Skeletal muscle tissue (tissue), 4 donors: Measurements from ENCODE around the gene LTBP1. TPM values are rescaled to one million over a fixed set of nuclear protein-coding genes. Genes with fewer than 3 reads are reported as not detected.
"Not testable (repeated sequence)": the region's sequence is repeated elsewhere in the genome, so short reads cannot be mapped to it uniquely, and the experiment has no call there.

Source experiments
- H3K27ac ChIP-seq: one replicate; pipeline ENCODE4 v1.7.0; 2013; ENCODE audit warnings: mild to moderate bottlenecking, low read depth, low read length, inconsistent platforms
- H3K27me3 ChIP-seq, 3 donors: one replicate each; pipeline ENCODE4 v1.7.0; 2013; ENCODE audit warnings: low read length in 3 of 3; ENCODE audit not compliant: control insufficient read depth in 3 of 3, insufficient read depth in 3 of 3
- H3K36me3 ChIP-seq, 3 donors: one replicate each; pipeline ENCODE4 v1.7.0; 2013; ENCODE audit warnings: low read length in 3 of 3; ENCODE audit not compliant: control insufficient read depth in 3 of 3, insufficient read depth in 3 of 3
- H3K4me1 ChIP-seq, 3 donors: one replicate each; pipeline ENCODE4 v1.7.0; 2013; ENCODE audit warnings: low read length in 3 of 3, mild to moderate bottlenecking in 3 of 3; ENCODE audit not compliant: control insufficient read depth in 3 of 3, insufficient read depth in 3 of 3
- H3K4me3 ChIP-seq, 3 donors: one replicate each; pipeline ENCODE4 v1.7.0; 2013; ENCODE audit warnings: low read length in 3 of 3
- H3K9ac ChIP-seq, 3 donors: one replicate each; pipeline ENCODE4 v1.7.0; 2013; ENCODE audit warnings: low read length in 3 of 3, mild to moderate bottlenecking in 3 of 3, moderate library complexity in 2 of 3, low read depth in 1 of 3
- H3K9me3 ChIP-seq, 3 donors: one replicate each; pipeline ENCODE4 v1.7.0; 2013; ENCODE audit warnings: low read length in 3 of 3; ENCODE audit not compliant: control insufficient read depth in 3 of 3
- total RNA-seq: library from RNA; depleted of rRNA; stranded (reverse); fragments of >200 nt; gene quantifications from one replicate; pipeline ENCODE4 v1.2.3, GENCODE V29; 2014
- donor health status: Osteomylitis.

The LTBP1 gene
- total RNA-seq, 1 donor from 2014 or later: 78.8 TPM

DNA sequence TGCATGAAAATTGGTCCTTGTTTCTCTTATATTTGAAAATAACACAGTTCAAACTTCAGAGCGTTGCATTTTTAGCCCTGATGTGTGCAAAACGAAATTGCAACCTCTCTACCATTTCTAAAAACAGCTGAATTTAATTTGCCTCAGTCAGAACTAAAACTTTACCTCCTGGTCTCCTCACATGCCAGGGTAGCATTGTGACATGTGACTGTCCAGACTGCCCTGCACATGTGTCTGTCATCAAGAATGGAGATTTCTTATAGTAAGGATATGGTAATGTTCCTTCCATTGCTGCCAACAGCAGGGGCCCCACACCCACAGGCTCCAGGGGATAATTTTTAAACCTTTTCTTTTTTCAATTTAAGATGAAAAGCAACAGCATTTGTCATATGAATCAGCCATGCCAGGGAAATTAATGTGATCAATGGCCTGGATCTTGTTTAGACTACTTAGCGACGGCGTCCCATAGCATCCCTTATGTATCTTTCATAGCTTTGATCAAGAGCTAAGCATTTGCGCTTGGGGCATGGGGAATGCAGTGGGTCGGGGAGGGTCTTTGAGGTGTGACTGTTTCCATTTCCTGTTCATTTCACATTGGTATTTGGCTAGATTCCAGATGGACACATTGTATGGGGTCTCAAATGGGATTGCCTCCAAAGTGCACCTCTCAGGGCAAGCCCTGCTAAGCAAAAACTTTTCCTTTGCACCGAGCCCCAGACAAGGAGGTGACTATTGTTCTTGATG lies 437.3 kb downstream of the LTBP1 start:
- Histone ChIP-seq H3K36me3 (no peaks in the 10 kb centered on the region), H3K9ac (no peak overlapping the region), H3K9me3 (no peaks in the 10 kb centered on the region), H3K27me3 (no peaks in the 10 kb centered on the region), H3K4me1 (no peaks in the 10 kb centered on the region), H3K27ac (no peak overlapping the region), H3K4me3 (no peak overlapping the region)

DNA sequence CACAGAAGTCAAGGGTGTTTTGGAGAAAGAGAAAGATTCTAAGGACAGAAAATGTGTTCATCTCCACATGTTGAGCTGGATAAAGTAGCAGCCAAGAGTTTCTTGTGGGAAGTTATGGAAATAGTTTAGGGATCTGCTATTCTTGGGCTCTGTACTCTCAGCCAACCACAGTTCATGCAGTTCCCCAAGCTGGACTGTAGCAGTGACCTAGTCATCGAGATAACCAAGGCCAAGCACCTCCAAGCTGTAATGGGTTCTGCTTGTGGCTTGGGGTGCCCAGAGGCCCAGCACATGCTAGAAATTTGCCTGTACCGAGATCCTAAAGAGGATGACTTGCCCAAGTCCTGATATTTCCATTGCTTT lies 437.8 kb downstream of the LTBP1 start:
- H3K36me3 ChIP-seq: no peaks in the 10 kb centered on the region
- H3K27ac ChIP-seq: no peak overlapping the region
- H3K9ac ChIP-seq: no peak overlapping the region
- no peak overlapping the region for H3K4me3 ChIP-seq
- no peaks in the 10 kb centered on the region for H3K27me3 ChIP-seq
- H3K4me1 ChIP-seq: no peaks in the 10 kb centered on the region
- H3K9me3 ChIP-seq: no peaks in the 10 kb centered on the region

DNA sequence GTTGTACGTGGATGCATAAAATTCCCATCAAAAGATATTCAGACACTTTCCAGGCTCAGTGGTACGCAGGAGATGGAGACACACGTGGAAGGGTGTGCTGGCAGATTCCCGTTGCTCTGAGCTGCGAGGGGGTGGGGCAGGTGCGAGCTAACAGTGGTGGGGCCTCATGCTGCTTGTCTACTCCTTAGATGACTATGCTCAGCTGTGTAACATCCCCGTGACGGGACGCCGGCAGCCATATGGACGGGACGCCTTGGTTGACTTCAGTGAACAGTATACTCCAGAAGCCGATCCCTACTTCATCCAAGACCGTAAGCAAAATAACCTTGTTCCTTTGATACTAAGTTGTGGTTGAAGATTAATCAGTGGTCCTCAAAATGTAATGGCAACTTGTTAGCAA lies 442.2 kb downstream of the LTBP1 start:
- H3K27me3 ChIP-seq: no peaks in the 10 kb centered on the region
- H3K9me3 ChIP-seq: no peaks in the 10 kb centered on the region
- no peaks in the 10 kb centered on the region for H3K4me1 ChIP-seq
- H3K4me3 ChIP-seq: no peak overlapping the region
- H3K9ac ChIP-seq: no peak overlapping the region
- H3K36me3 ChIP-seq: no peaks in the 10 kb centered on the region
- no peak overlapping the region for H3K27ac ChIP-seq

DNA sequence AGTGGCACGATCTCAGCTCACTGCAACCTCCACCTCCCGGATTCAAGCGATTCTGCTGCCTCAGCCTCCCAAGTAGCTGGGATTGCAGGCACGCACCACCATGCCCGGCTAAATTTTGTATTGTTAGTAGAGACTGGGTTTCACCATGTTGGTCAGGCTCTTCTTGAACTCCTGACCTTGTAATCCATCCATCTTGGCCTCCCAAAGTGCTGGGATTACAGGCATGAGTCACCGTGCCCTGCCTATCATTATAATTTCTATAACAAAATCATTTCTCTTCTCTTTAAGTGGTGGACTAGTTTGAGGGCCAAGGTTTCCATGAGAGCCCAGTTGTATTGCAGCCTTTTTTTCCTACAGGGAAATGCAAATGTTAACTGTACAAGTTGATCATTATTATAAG lies 442.9 kb downstream of the LTBP1 start:
- not testable (repeated sequence) for H3K27me3 ChIP-seq, H3K27ac ChIP-seq, H3K4me1 ChIP-seq, H3K36me3 ChIP-seq, H3K4me3 ChIP-seq, H3K9ac ChIP-seq, H3K9me3 ChIP-seq

DNA sequence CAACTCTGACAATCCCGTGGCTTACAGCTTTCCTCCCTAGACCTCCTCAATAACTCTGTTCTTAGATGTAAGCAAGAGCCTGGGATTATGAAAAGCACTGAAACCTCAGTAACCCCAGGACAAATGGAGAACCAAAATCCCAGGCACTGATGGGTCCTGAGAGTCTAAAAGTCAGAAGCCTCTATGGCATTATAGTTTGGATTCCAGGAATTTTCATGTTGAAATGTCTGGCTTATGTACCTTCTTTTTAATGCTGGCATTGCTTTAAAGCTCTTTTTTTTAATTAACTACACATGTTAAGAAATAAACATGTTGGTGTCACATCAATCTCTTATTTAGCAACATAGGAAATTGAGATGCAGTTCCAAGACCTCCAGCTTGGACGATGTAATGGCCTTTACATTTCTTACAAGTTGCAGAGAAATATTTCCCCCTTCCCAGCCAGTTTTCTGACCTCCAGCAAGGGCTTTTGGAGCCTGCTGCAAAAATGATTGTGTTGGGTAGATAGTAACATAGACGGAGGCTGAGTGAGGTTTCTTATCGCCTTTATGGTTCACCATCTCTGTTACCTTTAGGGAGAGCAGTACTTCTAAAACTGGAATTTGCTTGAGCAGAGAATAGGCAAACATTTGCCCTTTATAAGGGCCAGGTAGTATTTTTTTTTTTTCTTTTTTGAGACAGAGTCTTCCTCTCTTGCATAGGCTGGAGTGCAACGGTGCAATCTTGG lies 444.9 kb downstream of the LTBP1 start:
- Histone ChIP-seq H3K9ac (no peak overlapping the region), H3K4me3 (no peak overlapping the region), H3K9me3 (no peaks in the 10 kb centered on the region), H3K4me1 (no peaks in the 10 kb centered on the region), H3K27me3 (no peaks in the 10 kb centered on the region), H3K27ac (no peak overlapping the region), H3K36me3 (no peaks in the 10 kb centered on the region)

DNA sequence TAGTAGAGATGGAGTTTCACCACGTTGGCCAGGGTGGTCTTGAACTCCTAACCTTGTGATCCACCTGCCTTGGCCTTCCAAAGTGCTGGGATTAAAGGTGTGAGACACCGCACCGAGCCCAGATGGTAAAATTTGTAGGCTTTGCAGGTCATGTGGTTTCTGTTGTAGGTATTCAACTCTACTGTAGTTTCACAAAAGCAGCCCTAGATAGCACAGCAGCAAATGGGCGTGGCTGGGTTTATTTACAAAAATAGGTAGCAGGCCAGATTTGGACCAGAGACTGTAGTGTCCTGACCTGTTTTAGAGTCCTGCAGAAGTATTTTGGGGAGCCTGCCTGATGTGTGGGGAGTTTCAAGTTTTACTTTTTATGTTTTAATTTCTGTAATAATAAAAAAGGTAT lies 445.6 kb downstream of the LTBP1 start:
- Histone ChIP-seq H3K4me3 (no peak overlapping the region), H3K4me1 (no peaks in the 10 kb centered on the region), H3K9me3 (no peaks in the 10 kb centered on the region), H3K27ac (no peak overlapping the region), H3K36me3 (peaks cover 0 to 3% (median 0%) of the 10 kb centered on the region in 3 donors), H3K9ac (no peak overlapping the region), H3K27me3 (no peaks in the 10 kb centered on the region)

DNA sequence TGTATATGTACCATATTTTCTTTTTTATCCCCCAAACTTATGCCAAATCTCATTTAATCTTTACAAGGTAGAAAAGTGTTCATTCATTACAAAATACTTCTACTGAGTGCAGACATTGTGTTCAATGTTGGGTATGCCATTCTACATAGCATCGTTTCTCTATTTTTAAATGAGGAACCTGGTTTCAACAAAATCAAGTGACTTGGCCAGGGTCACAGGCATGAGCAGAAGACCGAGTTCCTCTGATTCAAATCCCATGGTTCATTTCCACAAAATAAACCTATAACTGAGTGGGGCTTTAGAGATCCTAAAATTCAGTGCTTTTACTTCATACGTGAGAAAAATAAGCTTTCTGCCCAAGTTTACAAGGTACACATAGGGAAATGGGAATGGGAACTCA lies 448.3 kb downstream of the LTBP1 start:
- Histone ChIP-seq H3K36me3 (peaks cover 0 to 7% (median 3%) of the 10 kb centered on the region in 3 donors), H3K27ac (no peak overlapping the region), H3K9me3 (no peaks in the 10 kb centered on the region), H3K4me3 (no peak overlapping the region), H3K9ac (no peak overlapping the region), H3K4me1 (peaks cover 0 to 3% (median 0%) of the 10 kb centered on the region in 3 donors), H3K27me3 (no peaks in the 10 kb centered on the region)

DNA sequence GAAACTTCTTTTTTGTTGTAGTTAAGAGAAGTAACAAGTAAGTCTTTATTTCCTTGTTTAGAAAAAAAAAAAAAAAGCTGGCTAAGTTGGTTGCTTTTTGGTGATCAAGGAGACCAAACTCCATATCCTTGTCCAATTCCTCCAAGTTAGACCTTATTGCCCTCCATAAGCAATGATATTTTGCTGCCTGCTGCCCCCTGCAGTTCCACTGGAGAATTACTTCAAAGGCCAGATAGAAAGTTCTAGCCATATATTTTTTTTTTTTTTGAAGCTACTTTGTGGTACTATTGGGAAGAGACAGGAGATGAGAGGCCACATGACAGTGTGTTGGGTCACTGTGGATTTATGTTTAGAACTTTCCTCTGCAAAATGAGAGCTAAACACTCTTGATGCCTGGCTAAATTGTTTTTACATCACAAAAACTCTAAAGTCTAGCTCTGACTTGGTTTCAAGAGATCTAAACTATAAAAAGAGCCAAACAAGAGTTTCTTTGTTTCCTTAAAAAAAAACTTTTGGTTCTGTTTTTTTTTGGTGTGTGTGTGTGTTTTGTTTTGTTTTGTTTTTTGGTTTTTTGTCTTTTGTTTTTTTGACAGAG lies 449.0 kb downstream of the LTBP1 start:
- Histone ChIP-seq H3K4me3 (no peak overlapping the region), H3K36me3 (peaks cover 0 to 7% (median 3%) of the 10 kb centered on the region in 3 donors), H3K4me1 (peaks cover 0 to 3% (median 0%) of the 10 kb centered on the region in 3 donors), H3K27me3 (no peaks in the 10 kb centered on the region), H3K9me3 (no peaks in the 10 kb centered on the region), H3K27ac (no peak overlapping the region), H3K9ac (no peak overlapping the region)

DNA sequence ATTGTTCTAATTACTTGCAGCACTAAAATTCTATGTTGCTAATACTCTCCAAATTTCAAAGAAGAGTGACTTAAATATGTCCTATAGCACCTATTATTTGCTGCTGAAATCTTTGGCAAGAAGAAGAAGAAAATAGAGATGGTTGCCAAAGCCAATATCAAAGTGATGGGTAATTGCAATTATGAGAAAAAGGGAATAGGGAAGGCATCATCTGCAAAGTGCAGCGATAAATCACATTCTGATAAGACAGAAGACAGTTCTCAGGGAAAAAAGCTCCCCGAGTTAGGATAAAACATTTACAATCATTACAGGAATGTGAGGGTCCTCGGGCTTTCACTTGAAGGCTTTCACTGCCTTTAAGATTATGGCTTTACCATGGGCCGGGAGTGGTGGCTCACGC lies 457.6 kb downstream of the LTBP1 start:
- Histone ChIP-seq H3K36me3 (no peaks in the 10 kb centered on the region), H3K27me3 (no peaks in the 10 kb centered on the region), H3K4me3 (no peak overlapping the region), H3K9ac (no peak overlapping the region), H3K9me3 (peaks cover 0 to 2% (median 0%) of the 10 kb centered on the region in 3 donors), H3K4me1 (peaks cover 0 to 3% (median 0%) of the 10 kb centered on the region in 3 donors), H3K27ac (no peak overlapping the region)

DNA sequence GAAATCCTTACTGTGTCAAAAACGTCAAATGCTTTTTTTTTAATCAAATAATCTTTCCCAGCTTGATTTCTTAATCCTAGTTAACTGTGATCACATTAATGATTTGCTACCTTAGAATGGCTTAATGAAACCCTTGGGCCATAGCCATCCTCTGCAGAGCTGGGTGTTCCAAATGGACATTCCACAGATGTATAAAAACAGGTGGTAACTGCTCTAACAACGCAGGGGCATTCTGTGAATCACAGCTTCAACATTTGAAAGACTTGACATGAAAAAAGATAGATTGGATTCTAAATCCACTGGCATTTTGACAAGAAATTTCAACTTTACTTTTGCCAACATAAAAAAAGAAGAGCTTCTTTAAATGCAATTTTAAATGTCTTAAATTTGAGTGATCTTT lies 459.9 kb downstream of the LTBP1 start:
- no peaks in the 10 kb centered on the region for H3K4me1 ChIP-seq
- H3K9me3 ChIP-seq: peaks cover 0 to 2% (median 0%) of the 10 kb centered on the region in 3 donors
- no peak overlapping the region for H3K27ac ChIP-seq
- H3K27me3 ChIP-seq: no peaks in the 10 kb centered on the region
- H3K36me3 ChIP-seq: no peaks in the 10 kb centered on the region
- no peak overlapping the region for H3K9ac ChIP-seq
- no peak overlapping the region for H3K4me3 ChIP-seq
